Skin of body (tissue), 2 donors: ENCODE data around the gene ZNF804B. TPM values are rescaled to one million over a fixed set of nuclear protein-coding genes. Genes with fewer than 3 reads are reported as not detected.

Experiments
- DNase-seq: peaks from one replicate; lab custom pipeline; 2025; lab: John Stamatoyannopoulos, UW
- total RNA-seq: library from RNA; depleted of rRNA; stranded (reverse); fragments of >200 nt; gene quantifications from one replicate; pipeline ENCODE4 v1.2.3, GENCODE V29; 2014

Gene ZNF804B
- total RNA-seq, 1 donor from 2014 or later = not detected

- no peak for DNase-seq
Observed at GRCh38 chr7:88835147-88835728, 75.7 kb downstream of the ZNF804B start.

- no peak for DNase-seq
Observed at GRCh38 chr7:88842201-88842600, 82.7 kb downstream of the ZNF804B start.

- no peak for DNase-seq
Observed at GRCh38 chr7:88845091-88845490, 85.6 kb downstream of the ZNF804B start.

GRCh38 chr7:88851220-88851619 lies 91.7 kb downstream of the ZNF804B start:
- DNase-seq = no peak

- DNase-seq = no peak
Observed at GRCh38 chr7:88859288-88859687, 99.8 kb downstream of the ZNF804B start.

GRCh38 chr7:88866265-88866863 lies 106.9 kb downstream of the ZNF804B start:
- no peak for DNase-seq

GRCh38 chr7:88867158-88867557 lies 107.7 kb downstream of the ZNF804B start:
- no peak for DNase-seq

GRCh38 chr7:88868456-88868855 lies 109.0 kb downstream of the ZNF804B start:
- no peak for DNase-seq

- DNase-seq = no peak
Observed at GRCh38 chr7:88881136-88881535, 121.6 kb downstream of the ZNF804B start.

- DNase-seq = no peak
Observed at GRCh38 chr7:88885131-88885530, 125.6 kb downstream of the ZNF804B start.

GRCh38 chr7:88888684-88889083 lies 129.2 kb downstream of the ZNF804B start:
- no peak for DNase-seq

GRCh38 chr7:88910516-88910915 lies 151.0 kb downstream of the ZNF804B start:
- no peak for DNase-seq

- no peak for DNase-seq
Observed at GRCh38 chr7:88912852-88913251, 153.4 kb downstream of the ZNF804B start.

GRCh38 chr7:88915615-88916014 lies 156.1 kb downstream of the ZNF804B start:
- DNase-seq = no peak

GRCh38 chr7:88919478-88920131 lies 160.1 kb downstream of the ZNF804B start:
- DNase-seq = no peak

- DNase-seq = no peak
Observed at GRCh38 chr7:88922944-88923343, 163.4 kb downstream of the ZNF804B start.

GRCh38 chr7:88928276-88928675 lies 168.8 kb downstream of the ZNF804B start:
- no peak for DNase-seq

GRCh38 chr7:88929719-88930118 lies 170.2 kb downstream of the ZNF804B start:
- no peak for DNase-seq

GRCh38 chr7:88933285-88933684 lies 173.8 kb downstream of the ZNF804B start:
- DNase-seq = no peak

GRCh38 chr7:88942815-88943501 lies 183.5 kb downstream of the ZNF804B start:
- no peak for DNase-seq

- no peak for DNase-seq
Observed at GRCh38 chr7:88951826-88952225, 192.3 kb downstream of the ZNF804B start.

GRCh38 chr7:88964418-88964817 lies 204.9 kb downstream of the ZNF804B start:
- DNase-seq = no peak
